CD4-positive, alpha-beta T cell (primary cell): Measurements from ENCODE around the gene MYMK. TPM values are rescaled to one million over a fixed set of nuclear protein-coding genes. Genes with fewer than 3 reads are reported as not detected.

ENCODE experiments used
- ATAC-seq: fragments of 200-7000 bp; cut with Tn5 transposase; one replicate; pipeline ENCODE4 v1.10.0; 2022; ENCODE audit warnings: mild to moderate bottlenecking; ENCODE audit not compliant: poor library complexity
- CTCF ChIA-PET: fragments of 350-600 bp; sonication (Branson Sonifier 250); formaldehyde crosslinking; loops from one replicate; lab custom pipeline; 2021; ENCODE audit warnings: antibody characterized with exemption, inconsistent platforms; lab: Charles Lee
- POLR2A ChIA-PET: fragments of 350-600 bp; sonication (Branson Sonifier 250); formaldehyde crosslinking; loops from one replicate; lab custom pipeline; 2021; ENCODE audit warnings: antibody characterized with exemption, inconsistent platforms; lab: Charles Lee
- DNase-seq, 14 experiments: peaks; one replicate each; pipeline ENCODE4 v3.0.0-alpha.2; 2013 to 2020; ENCODE audit warnings: mixed read lengths in 2 of 14
- H3K27ac ChIP-seq, 2 donors: one replicate each; pipeline versions ENCODE4 v1.5.1 to v1.7.0; 2013; ENCODE audit warnings: low read length in 2 of 2, low read depth in 1 of 2, mild to moderate bottlenecking in 1 of 2
- H3K27me3 ChIP-seq, 2 experiments: 1 replicate in 1 of 2; 2 replicates in 1 of 2; pipeline versions ENCODE4 v1.6.1 to v1.7.0; 2013; ENCODE audit warnings: low read length in 2 of 2, control low read depth in 1 of 2, mild to moderate bottlenecking in 1 of 2, moderate library complexity in 1 of 2; ENCODE audit not compliant: insufficient read depth in 2 of 2, control insufficient read depth in 1 of 2
- H3K36me3 ChIP-seq: one replicate; pipeline ENCODE4 v1.6.1; 2013; ENCODE audit warnings: low read length, control low read depth; ENCODE audit not compliant: insufficient read depth
- H3K4me1 ChIP-seq: one replicate; pipeline ENCODE4 v1.6.1; 2013; ENCODE audit warnings: low read length, control low read depth; ENCODE audit not compliant: insufficient read depth
- H3K4me3 ChIP-seq: one replicate; pipeline ENCODE4 v1.5.1; 2013; ENCODE audit warnings: mild to moderate bottlenecking, low read length, moderate library complexity
- H3K9me3 ChIP-seq, 2 experiments: 1 replicate in 1 of 2; 2 replicates in 1 of 2; pipeline versions ENCODE4 v1.6.1 to v1.7.0; 2013; ENCODE audit warnings: low read length in 2 of 2, mild to moderate bottlenecking in 2 of 2, control low read depth in 1 of 2, moderate library complexity in 1 of 2; ENCODE audit not compliant: control insufficient read depth in 1 of 2, insufficient read depth in 1 of 2
- H3K27ac Mint-ChIP-seq: one replicate; pipeline ENCODE4 v1.8.0; 2020; ENCODE audit warnings: mixed read lengths
- H3K27me3 Mint-ChIP-seq: one replicate; pipeline ENCODE4 v1.8.0; 2021; ENCODE audit warnings: mixed read lengths
- H3K36me3 Mint-ChIP-seq: one replicate; pipeline ENCODE4 v1.8.0; 2021; ENCODE audit warnings: low read depth, mixed read lengths
- H3K4me1 Mint-ChIP-seq: one replicate; pipeline ENCODE4 v1.8.0; 2021; ENCODE audit warnings: low read depth, mixed read lengths
- H3K4me3 Mint-ChIP-seq: one replicate; pipeline ENCODE4 v1.8.0; 2020; ENCODE audit warnings: mild to moderate bottlenecking, mixed read lengths
- H3K9me3 Mint-ChIP-seq: one replicate; pipeline ENCODE4 v1.8.0; 2020; ENCODE audit warnings: mixed read lengths
- CTCF ChIP-seq: fragments of 200-600 bp; IDR thresholded peaks from one replicate; pipeline ENCODE4 v1.8.0; 2022; ENCODE audit warnings: antibody characterized with exemption, mild to moderate bottlenecking
- intact Hi-C, 2 experiments: fragments of 100-400 bp; cut with DNase I in 1 of 2; cut with micrococcal nuclease in 1 of 2; formaldehyde crosslinking; loops; one replicate each; pipeline versions ENCODE4 v1.15.1 to v1.9.0; 2023 to 2025; cut with DNase I, micrococcal nuclease
- total RNA-seq, 174 experiments: library from RNA in 2 of 174; stranded (reverse) in 2 of 174; gene quantifications; one replicate each; pipeline ENCODE4 v1.2.3 and lab custom pipeline; 2021 to 2026

The MYMK gene
- total RNA-seq, 2 experiments from 2014 or later: not detected

GRCh38 chr9:133571896-133572595 lies 47.3 kb upstream of the MYMK start:
- Mint-ChIP-seq H3K4me1 (peaks cover 7% of the 10 kb centered on the region), H3K27me3 (peaks cover 18% of the 10 kb centered on the region), H3K4me3 (no peak overlapping the region), H3K9me3 (no peaks in the 10 kb centered on the region), H3K36me3 (no peaks in the 10 kb centered on the region), H3K27ac (no peak overlapping the region)
- intact Hi-C loops: no loop called here
- ATAC-seq (no peak), DNase-seq (no peak)
- Histone ChIP-seq H3K4me1 (no peaks in the 10 kb centered on the region), H3K4me3 (no peak overlapping the region), H3K27me3 (peaks cover 0 to 7% of the 10 kb centered on the region in 2 experiments), H3K27ac (no peak overlapping the region), H3K36me3 (no peaks in the 10 kb centered on the region), H3K9me3 (no peaks in the 10 kb centered on the region)
- CTCF ChIA-PET: no interaction called here
- no peak for TF ChIP-seq CTCF
- POLR2A ChIA-PET: no interaction called here

GRCh38 chr9:133571391-133571890 lies 46.7 kb upstream of the MYMK start:
- Mint-ChIP-seq H3K27ac (no peak overlapping the region), H3K9me3 (no peaks in the 10 kb centered on the region), H3K36me3 (no peaks in the 10 kb centered on the region), H3K4me1 (peaks cover under 1% of the 10 kb centered on the region), H3K27me3 (peaks cover 12% of the 10 kb centered on the region), H3K4me3 (no peak overlapping the region)
- ATAC-seq (no peak), DNase-seq (no peak)
- H3K9me3 ChIP-seq: no peaks in the 10 kb centered on the region
- ChIA-PET POLR2A (no interaction called here), CTCF (no interaction called here)
- intact Hi-C loops: no loop called here
- H3K27ac ChIP-seq: no peak overlapping the region
- H3K4me3 ChIP-seq: no peak overlapping the region
- no peaks in the 10 kb centered on the region for H3K4me1 ChIP-seq
- no peaks in the 10 kb centered on the region for H3K36me3 ChIP-seq
- H3K27me3 ChIP-seq: peaks cover 0 to 5% of the 10 kb centered on the region in 2 experiments
- no peak for TF ChIP-seq CTCF

GRCh38 chr9:133570691-133571080 lies 45.9 kb upstream of the MYMK start:
- intact Hi-C loops: no loop called here
- Histone ChIP-seq H3K4me1 (no peaks in the 10 kb centered on the region), H3K27me3 (peaks cover 0 to 1% of the 10 kb centered on the region in 2 experiments), H3K4me3 (no peak overlapping the region), H3K36me3 (no peaks in the 10 kb centered on the region), H3K9me3 (no peaks in the 10 kb centered on the region), H3K27ac (no peak overlapping the region)
- no peaks in the 10 kb centered on the region for H3K36me3 Mint-ChIP-seq
- no peaks in the 10 kb centered on the region for H3K9me3 Mint-ChIP-seq
- ATAC-seq: no peak
- no peak for DNase-seq
- ChIA-PET POLR2A (no interaction called here), CTCF (no interaction called here)
- no peak overlapping the region for H3K27ac Mint-ChIP-seq
- no peak overlapping the region for H3K4me3 Mint-ChIP-seq
- no peaks in the 10 kb centered on the region for H3K4me1 Mint-ChIP-seq
- peaks cover 7% of the 10 kb centered on the region for H3K27me3 Mint-ChIP-seq
- TF ChIP-seq CTCF: no peak
